WTC11 (cell line): ENCODE measurements around the gene GIPR. TPM values are rescaled to one million over a fixed set of nuclear protein-coding genes. Genes with fewer than 3 reads are reported as not detected.

ENCODE experiments used
- ATAC-seq: fragments of 200-7000 bp; cut with Tn5 transposase; 2 replicates; pipeline ENCODE4 v1.10.0; 2021; ENCODE audit warnings: mild to moderate bottlenecking, moderate library complexity
- CTCF ChIA-PET: fragments of 300-600 bp; sonication (Branson Sonifier 250); formaldehyde crosslinking; loops from one replicate; lab custom pipeline; 2021; ENCODE audit warnings: antibody characterized with exemption; lab: Charles Lee
- POLR2A ChIA-PET: fragments of 350-600 bp; sonication (Branson Sonifier 250); formaldehyde crosslinking; loops from one replicate; lab custom pipeline; 2021; ENCODE audit warnings: antibody characterized with exemption; lab: Charles Lee
- DNase-seq: peaks from one replicate; pipeline ENCODE4 v3.0.0; 2021; ENCODE audit warnings: low spot score
- H3K27ac Mint-ChIP-seq: 2 replicates; pipeline ENCODE4 v1.8.0; 2021; ENCODE audit warnings: mixed read lengths
- H3K27me3 Mint-ChIP-seq: 2 replicates; pipeline ENCODE4 v1.8.0; 2021; ENCODE audit warnings: low read depth, mild to moderate bottlenecking, moderate library complexity, mixed read lengths
- H3K36me3 Mint-ChIP-seq: 2 replicates; pipeline ENCODE4 v1.8.0; 2021; ENCODE audit warnings: mixed read lengths
- H3K4me1 Mint-ChIP-seq: 2 replicates; pipeline ENCODE4 v1.8.0; 2022; ENCODE audit warnings: mixed read lengths
- H3K4me3 Mint-ChIP-seq: 2 replicates; pipeline ENCODE4 v1.8.0; 2021; ENCODE audit warnings: mild to moderate bottlenecking, moderate library complexity, mixed read lengths
- H3K9me3 Mint-ChIP-seq: 2 replicates; pipeline ENCODE4 v1.8.0; 2021; ENCODE audit warnings: mixed read lengths
- AR ChIP-seq: fragments of 250-450 bp; sonication (Bioruptor Pico); IDR thresholded peaks from 2 replicates; pipeline ENCODE4 v1.9.0; 2021; ENCODE audit warnings: mild to moderate bottlenecking
- ATF2 ChIP-seq: sonication (generic); formaldehyde crosslinking; IDR thresholded peaks from 2 replicates; pipeline ENCODE4 v1.8.1; 2022; ENCODE audit warnings: low read depth, missing genetic modification reagents, borderline replicate concordance
- CBFB ChIP-seq: sonication (generic); formaldehyde crosslinking; IDR thresholded peaks from 2 replicates; pipeline ENCODE4 v1.8.1; 2022; ENCODE audit warnings: mild to moderate bottlenecking, low read depth, missing genetic modification reagents
- E2F4 ChIP-seq: sonication (generic); formaldehyde crosslinking; IDR thresholded peaks from 2 replicates; pipeline ENCODE4 v1.8.1; 2022; ENCODE audit warnings: low read depth, mild to moderate bottlenecking, moderate library complexity, missing genetic modification reagents, borderline replicate concordance
- ETV6 ChIP-seq: sonication (generic); formaldehyde crosslinking; IDR thresholded peaks from 2 replicates; pipeline ENCODE4 v1.8.1; 2022; ENCODE audit warnings: mild to moderate bottlenecking, missing genetic modification reagents
- FOXK1 ChIP-seq: sonication (generic); formaldehyde crosslinking; IDR thresholded peaks from 2 replicates; pipeline ENCODE4 v1.8.0; 2022; ENCODE audit warnings: mild to moderate bottlenecking, moderate library complexity, missing genetic modification reagents
- GTF2I ChIP-seq: fragments of 250-450 bp; sonication (Bioruptor Pico); conservative IDR thresholded peaks from 2 replicates; pipeline ENCODE4 v1.4.0; 2021; ENCODE audit warnings: mild to moderate bottlenecking
- HMGA2 ChIP-seq: fragments of 250-450 bp; sonication (Bioruptor Pico); IDR thresholded peaks from 2 replicates; pipeline ENCODE4 v1.4.0; 2021; ENCODE audit warnings: mild to moderate bottlenecking, moderate library complexity
- HMGXB4 ChIP-seq: sonication (generic); formaldehyde crosslinking; IDR thresholded peaks from 2 replicates; pipeline ENCODE4 v1.8.1; 2023; ENCODE audit warnings: mild to moderate bottlenecking, moderate library complexity, missing genetic modification reagents
- KAT7 ChIP-seq: sonication (generic); formaldehyde crosslinking; IDR thresholded peaks from 2 replicates; pipeline ENCODE4 v1.8.1; 2023; ENCODE audit warnings: missing genetic modification reagents, mild to moderate bottlenecking, borderline replicate concordance
- MLX ChIP-seq: sonication (generic); formaldehyde crosslinking; IDR thresholded peaks from 2 replicates; pipeline ENCODE4 v1.8.1; 2023; ENCODE audit warnings: mild to moderate bottlenecking, missing genetic modification reagents, moderate library complexity
- MXD4 ChIP-seq: fragments of 250-450 bp; sonication (Bioruptor Pico); IDR thresholded peaks from 2 replicates; pipeline ENCODE4 v1.8.0; 2021; ENCODE audit warnings: mild to moderate bottlenecking, moderate library complexity, borderline replicate concordance
- NR2C2 ChIP-seq: sonication (generic); formaldehyde crosslinking; IDR thresholded peaks from 2 replicates; pipeline ENCODE4 v1.8.0; 2022; ENCODE audit warnings: mild to moderate bottlenecking, missing genetic modification reagents
- RELA ChIP-seq: sonication (generic); formaldehyde crosslinking; IDR thresholded peaks from 2 replicates; pipeline ENCODE4 v1.8.1; 2022; ENCODE audit warnings: missing genetic modification reagents, mild to moderate bottlenecking, borderline replicate concordance
- TCF7 ChIP-seq: sonication (generic); formaldehyde crosslinking; IDR thresholded peaks from 2 replicates; pipeline ENCODE4 v1.8.0; 2022; ENCODE audit warnings: mild to moderate bottlenecking, low read depth, missing genetic modification reagents, moderate library complexity
- ZBTB21 ChIP-seq: sonication (generic); formaldehyde crosslinking; IDR thresholded peaks from 2 replicates; pipeline ENCODE4 v1.8.1; 2023; ENCODE audit warnings: mild to moderate bottlenecking, missing genetic modification reagents, borderline replicate concordance
- ZNF121 ChIP-seq: sonication (generic); formaldehyde crosslinking; IDR thresholded peaks from 2 replicates; pipeline ENCODE4 v1.8.0; 2023; ENCODE audit warnings: missing genetic modification reagents
- ZNF232 ChIP-seq: sonication (generic); formaldehyde crosslinking; IDR thresholded peaks from 2 replicates; pipeline ENCODE4 v1.8.0; 2022; ENCODE audit warnings: mild to moderate bottlenecking, missing genetic modification reagents
- ZNF423 ChIP-seq: fragments of 250-450 bp; sonication (Bioruptor Pico); IDR thresholded peaks from 2 replicates; pipeline ENCODE4 v2.1.2; 2022; ENCODE audit warnings: mild to moderate bottlenecking, moderate library complexity
- total RNA-seq: library from RNA; stranded (reverse); gene quantifications from 3 replicates; pipeline ENCODE4 v1.2.3, GENCODE V29; 2021
- TF ChIP-seq, protein P1 (sequence below): sonication (generic); formaldehyde crosslinking; IDR thresholded peaks from 2 replicates; pipeline ENCODE4 v1.8.0; 2022; ENCODE audit warnings: mild to moderate bottlenecking, missing genetic modification reagents
- TF ChIP-seq, protein P2 (sequence below): sonication (generic); formaldehyde crosslinking; IDR thresholded peaks from 2 replicates; pipeline ENCODE4 v1.8.0; 2022; ENCODE audit warnings: mild to moderate bottlenecking, missing genetic modification reagents
- TF ChIP-seq, protein P3 (sequence below): sonication (generic); formaldehyde crosslinking; IDR thresholded peaks from 2 replicates; pipeline ENCODE4 v1.8.1; 2022; ENCODE audit warnings: missing genetic modification reagents, borderline replicate concordance

GIPR gene
- total RNA-seq, 1 experiment from 2014 or later = 1.8 TPM

GRCh38 chr19:45646345-45646698 lies 21.7 kb upstream of the GIPR start (continued):
- TF ChIP-seq ZBTB21 (CRISPR knock-in tag) (no peak), HMGXB4 (CRISPR knock-in tag) (no peak), ZNF423 (CRISPR knock-in tag) (no peak), KAT7 (CRISPR knock-in tag) (no peak), RELA (CRISPR knock-in tag) (no peak), ATF2 (CRISPR knock-in tag) (no peak), MLX (no peak)

DNA sequence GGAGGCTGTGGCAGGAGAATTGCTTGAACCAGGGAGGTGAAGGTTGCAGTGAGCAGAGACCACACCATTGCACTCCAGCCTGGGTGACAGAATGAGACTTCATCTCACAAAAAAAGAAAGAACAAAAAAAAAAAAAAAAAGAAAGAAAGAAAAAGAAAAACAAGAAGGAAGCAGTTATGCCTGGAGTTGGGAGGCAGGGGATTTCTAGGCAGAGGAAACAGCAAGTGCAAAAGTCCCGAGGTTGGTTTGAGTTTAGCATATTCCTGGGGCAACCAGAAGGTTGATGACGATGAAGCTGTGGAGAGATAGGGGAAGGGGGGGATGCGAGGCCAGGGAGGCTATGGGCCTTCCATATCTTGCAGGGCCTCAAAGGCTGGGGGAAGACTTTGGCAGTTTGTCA lies 17.3 kb upstream of the GIPR start:
- ATAC-seq = no peak
- no peak for TF ChIP-seq ZNF121 (CRISPR knock-in tag)
- TF ChIP-seq MXD4 (CRISPR knock-in tag) = no peak
- TF ChIP-seq E2F4 (CRISPR knock-in tag) = no peak
- no peak for TF ChIP-seq TCF7 (CRISPR knock-in tag)
- no peak for TF ChIP-seq ZNF232
- no peak for TF ChIP-seq AR (CRISPR knock-in tag)
- TF ChIP-seq ETV6 (CRISPR knock-in tag) = no peak
- TF ChIP-seq, protein P1, sequence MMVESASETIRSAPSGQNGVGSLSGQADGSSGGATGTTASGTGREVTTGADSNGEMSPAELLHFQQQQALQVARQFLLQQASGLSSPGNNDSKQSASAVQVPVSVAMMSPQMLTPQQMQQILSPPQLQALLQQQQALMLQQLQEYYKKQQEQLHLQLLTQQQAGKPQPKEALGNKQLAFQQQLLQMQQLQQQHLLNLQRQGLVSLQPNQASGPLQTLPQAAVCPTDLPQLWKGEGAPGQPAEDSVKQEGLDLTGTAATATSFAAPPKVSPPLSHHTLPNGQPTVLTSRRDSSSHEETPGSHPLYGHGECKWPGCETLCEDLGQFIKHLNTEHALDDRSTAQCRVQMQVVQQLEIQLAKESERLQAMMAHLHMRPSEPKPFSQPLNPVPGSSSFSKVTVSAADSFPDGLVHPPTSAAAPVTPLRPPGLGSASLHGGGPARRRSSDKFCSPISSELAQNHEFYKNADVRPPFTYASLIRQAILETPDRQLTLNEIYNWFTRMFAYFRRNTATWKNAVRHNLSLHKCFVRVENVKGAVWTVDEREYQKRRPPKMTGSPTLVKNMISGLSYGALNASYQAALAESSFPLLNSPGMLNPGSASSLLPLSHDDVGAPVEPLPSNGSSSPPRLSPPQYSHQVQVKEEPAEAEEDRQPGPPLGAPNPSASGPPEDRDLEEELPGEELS (CRISPR knock-in tag) = no peak
- no peak for TF ChIP-seq CBFB (CRISPR knock-in tag)
- TF ChIP-seq NR2C2 = no peak
- TF ChIP-seq, protein P2, sequence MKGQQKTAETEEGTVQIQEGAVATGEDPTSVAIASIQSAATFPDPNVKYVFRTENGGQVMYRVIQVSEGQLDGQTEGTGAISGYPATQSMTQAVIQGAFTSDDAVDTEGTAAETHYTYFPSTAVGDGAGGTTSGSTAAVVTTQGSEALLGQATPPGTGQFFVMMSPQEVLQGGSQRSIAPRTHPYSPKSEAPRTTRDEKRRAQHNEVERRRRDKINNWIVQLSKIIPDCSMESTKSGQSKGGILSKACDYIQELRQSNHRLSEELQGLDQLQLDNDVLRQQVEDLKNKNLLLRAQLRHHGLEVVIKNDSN (CRISPR knock-in tag) = no peak
- no peak for TF ChIP-seq HMGA2 (CRISPR knock-in tag)
- TF ChIP-seq HMGXB4 (CRISPR knock-in tag) = no peak
- TF ChIP-seq FOXK1 = no peak
- TF ChIP-seq GTF2I (CRISPR knock-in tag) = no peak
- TF ChIP-seq, protein P3, sequence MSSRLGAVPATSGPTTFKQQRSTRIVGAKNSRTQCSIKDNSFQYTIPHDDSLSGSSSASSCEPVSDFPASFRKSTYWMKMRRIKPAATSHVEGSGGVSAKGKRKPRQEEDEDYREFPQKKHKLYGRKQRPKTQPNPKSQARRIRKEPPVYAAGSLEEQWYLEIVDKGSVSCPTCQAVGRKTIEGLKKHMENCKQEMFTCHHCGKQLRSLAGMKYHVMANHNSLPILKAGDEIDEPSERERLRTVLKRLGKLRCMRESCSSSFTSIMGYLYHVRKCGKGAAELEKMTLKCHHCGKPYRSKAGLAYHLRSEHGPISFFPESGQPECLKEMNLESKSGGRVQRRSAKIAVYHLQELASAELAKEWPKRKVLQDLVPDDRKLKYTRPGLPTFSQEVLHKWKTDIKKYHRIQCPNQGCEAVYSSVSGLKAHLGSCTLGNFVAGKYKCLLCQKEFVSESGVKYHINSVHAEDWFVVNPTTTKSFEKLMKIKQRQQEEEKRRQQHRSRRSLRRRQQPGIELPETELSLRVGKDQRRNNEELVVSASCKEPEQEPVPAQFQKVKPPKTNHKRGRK (CRISPR knock-in tag) = no peak

More for the DNA sequence above, 17.3 kb upstream of the GIPR start:
- ChIA-PET POLR2A (interaction anchor here (0.6 kb wide), 1 partner anchor 13 kb away, joined by 3 read pairs; no protein-coding TSS in a partner anchor), CTCF (interaction anchor here (1.2 to 1.4 kb wide), 2 partner anchors 42 to 92 kb away, joined by 3 to 4 read pairs; partner anchors contain the start of genes QPCTL and SNRPD2)
- no peak overlapping the region for H3K27ac Mint-ChIP-seq
- peaks cover 6% of the 10 kb centered on the region for H3K4me1 Mint-ChIP-seq
- no peaks in the 10 kb centered on the region for H3K9me3 Mint-ChIP-seq
- H3K27me3 Mint-ChIP-seq = peaks cover 10% of the 10 kb centered on the region
- no peak overlapping the region for H3K4me3 Mint-ChIP-seq
- no peak for DNase-seq
- no peaks in the 10 kb centered on the region for H3K36me3 Mint-ChIP-seq
